Measurements from ENCODE around the gene SLC9A1. TPM values are rescaled to one million over a fixed set of nuclear protein-coding genes. Genes with fewer than 3 reads are reported as not detected.

The SLC9A1 gene
- total RNA-seq, 6 experiments from 2014 or later = 1.7 to 4.3 (median 3.0) TPM

GRCh38 chr1:27077968-27078367, 77.0 kb downstream of the SLC9A1 start:
- DNase-seq = no peak
- WGBS (ENCODE audit: insufficient coverage, low coverage, low lambda C conversion rate, missing lambda C conversion rate) = 34% methylated on average over 2 of the region's 7 CpGs

DNA sequence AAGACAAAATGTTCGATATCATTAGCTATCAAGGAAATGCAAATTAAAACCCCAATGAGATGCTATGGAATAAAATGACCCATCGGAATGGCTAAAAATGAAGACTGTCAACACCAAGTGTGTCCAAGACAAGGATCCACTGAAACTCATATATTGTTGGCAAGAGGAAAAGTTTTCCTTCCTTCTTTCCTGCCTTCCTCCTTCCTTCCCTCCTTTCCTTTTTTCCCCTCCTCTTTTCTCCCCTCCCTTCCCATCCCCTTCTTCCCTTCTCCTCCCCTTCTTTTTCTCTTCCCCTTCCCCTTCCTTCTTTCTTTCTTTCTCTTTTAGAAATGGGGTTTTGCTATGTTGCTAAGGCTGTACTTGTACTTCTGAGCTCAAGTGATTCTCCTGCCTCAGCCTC, 78.1 kb downstream of the SLC9A1 start:
- Histone ChIP-seq H3K27me3 (no peaks in the 10 kb centered on the region), H3K4me3 (no peak overlapping the region), H3K4me1 (no peaks in the 10 kb centered on the region), H3K9me3 (no peaks in the 10 kb centered on the region), H3K27ac (no peak overlapping the region), H3K36me3 (no peaks in the 10 kb centered on the region)
- WGBS (ENCODE audit: insufficient coverage, low coverage, low lambda C conversion rate, missing lambda C conversion rate) = 66% methylated on average over 2 of the region's 2 CpGs
- no peak for ATAC-seq
- intact Hi-C loops (cut with DNase I) = no loop called here
- DNase-seq = no peak
- TF ChIP-seq POLR2A (IDR thresholded peaks at IDR 0.05) = no peak
- TF ChIP-seq CTCF (IDR thresholded peaks at IDR 0.05) = no peak

More at GRCh38 chr1:27077968-27078367, 77.0 kb downstream of the SLC9A1 start:
- TF ChIP-seq CTCF (IDR thresholded peaks at IDR 0.05) = no peak
- intact Hi-C loops (cut with DNase I) = no loop called here
- no peak overlapping the region for H3K27ac ChIP-seq
- H3K9me3 ChIP-seq = no peaks in the 10 kb centered on the region
- no peaks in the 10 kb centered on the region for H3K36me3 ChIP-seq
- H3K4me3 ChIP-seq = no peak overlapping the region
- no peaks in the 10 kb centered on the region for H3K27me3 ChIP-seq
- no peak for ATAC-seq
- no peaks in the 10 kb centered on the region for H3K4me1 ChIP-seq

DNA sequence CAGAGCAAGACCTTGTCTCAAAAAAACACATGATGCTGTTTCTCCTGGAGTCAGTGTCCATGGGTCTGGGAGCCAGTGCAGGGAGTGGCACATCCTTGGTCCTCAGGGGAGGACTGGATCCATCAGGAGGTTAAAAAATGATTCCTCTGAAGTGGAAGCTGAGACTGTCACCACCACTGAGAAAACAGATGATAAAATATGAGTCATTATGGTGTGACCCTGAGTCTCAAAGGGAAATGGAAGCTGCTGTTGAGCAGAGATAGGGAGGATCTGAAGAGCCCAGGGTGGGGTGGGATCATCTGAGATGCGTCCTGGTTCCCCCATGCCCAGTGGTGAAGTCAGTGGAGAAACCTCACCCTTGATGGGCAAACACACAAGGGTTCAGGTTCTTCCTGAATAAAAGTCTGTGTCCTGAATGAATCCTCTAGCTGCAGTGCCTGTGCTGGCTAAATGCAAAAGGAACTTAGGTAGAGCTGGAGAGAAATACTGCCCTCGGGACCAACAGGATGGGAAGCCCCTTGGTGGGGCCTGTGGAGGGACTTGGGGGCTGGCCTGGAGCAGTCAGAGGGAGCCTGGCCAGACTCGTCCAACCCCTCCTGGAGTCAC, 80.6 kb downstream of the SLC9A1 start:
- WGBS (ENCODE audit: insufficient coverage, low coverage, low lambda C conversion rate, missing lambda C conversion rate) = 27% methylated on average over 1 of the region's 3 CpGs
- H3K27ac ChIP-seq = no peak overlapping the region
- no peaks in the 10 kb centered on the region for H3K27me3 ChIP-seq
- ATAC-seq (peak in 3 of 4 donors; percentile 49 to 78 (median 64)), DNase-seq (no peak)
- no peaks in the 10 kb centered on the region for H3K9me3 ChIP-seq
- no peak for TF ChIP-seq POLR2A (IDR thresholded peaks at IDR 0.05)
- TF ChIP-seq CTCF (IDR thresholded peaks at IDR 0.05) = no peak
- no peaks in the 10 kb centered on the region for H3K4me1 ChIP-seq
- intact Hi-C loops (cut with DNase I) = no loop called here
- no peaks in the 10 kb centered on the region for H3K36me3 ChIP-seq
- H3K4me3 ChIP-seq = no peak overlapping the region

DNA sequence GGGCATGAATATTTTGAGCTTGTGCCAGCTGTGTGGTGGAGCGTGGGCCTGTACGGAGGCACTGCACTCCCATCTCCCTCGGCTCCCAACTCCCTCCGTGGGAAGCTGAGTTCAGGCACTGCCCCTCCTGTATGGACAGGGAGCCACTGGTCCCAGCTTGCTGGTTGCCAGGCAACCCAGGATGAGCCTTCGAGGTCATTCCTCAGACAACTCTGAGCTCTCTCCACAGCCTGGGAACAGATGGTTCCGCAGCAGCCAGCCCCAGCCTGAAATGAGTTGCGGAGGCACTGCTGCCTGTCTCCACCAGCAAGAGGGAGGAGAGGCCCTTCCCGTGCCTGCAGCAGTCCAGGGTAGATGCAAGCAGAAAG, 83.9 kb downstream of the SLC9A1 start:
- intact Hi-C loops (cut with DNase I) = no loop called here
- Histone ChIP-seq H3K36me3 (no peaks in the 10 kb centered on the region), H3K4me1 (no peaks in the 10 kb centered on the region), H3K27ac (no peak overlapping the region), H3K27me3 (no peaks in the 10 kb centered on the region), H3K9me3 (no peaks in the 10 kb centered on the region), H3K4me3 (no peak overlapping the region)
- TF ChIP-seq CTCF (IDR thresholded peaks at IDR 0.05) = no peak
- no peak for TF ChIP-seq POLR2A (IDR thresholded peaks at IDR 0.05)
- DNase-seq = no peak
- WGBS (ENCODE audit: insufficient coverage, low coverage, low lambda C conversion rate, missing lambda C conversion rate) = 30% methylated on average over 2 of the region's 8 CpGs
- ATAC-seq = peak in 1 of 4 donors; percentile 12

Measured in right lobe of liver (tissue), 6 donors.